Adipocyte (in vitro differentiated cells): ENCODE results near the gene MIF.
"Not testable (repeated sequence)": the region's sequence is repeated elsewhere in the genome, so short reads cannot be mapped to it uniquely, and the experiment has no call there.

Experiments used
- DNase-seq: peaks from one replicate; pipeline ENCODE4 v3.0.0-alpha.2; 2015; ENCODE audit warnings: low read depth
- H3K27me3 ChIP-seq: replicated peaks from 2 replicates; pipeline ENCODE4 v1.7.0; 2013; ENCODE audit warnings: mild to moderate bottlenecking, low read length, moderate library complexity; ENCODE audit not compliant: control insufficient read depth, insufficient read depth
- H3K36me3 ChIP-seq: 2 replicates; pipeline ENCODE4 v1.7.0; 2013; ENCODE audit warnings: low read length, mild to moderate bottlenecking, moderate library complexity; ENCODE audit not compliant: control insufficient read depth, insufficient read depth, severe bottlenecking
- H3K4me1 ChIP-seq: 2 replicates; pipeline ENCODE4 v1.7.0; 2013; ENCODE audit warnings: mild to moderate bottlenecking, low read length, moderate library complexity; ENCODE audit not compliant: control insufficient read depth, insufficient read depth
- H3K4me3 ChIP-seq: 2 replicates; pipeline ENCODE4 v1.7.0; 2013; ENCODE audit warnings: mild to moderate bottlenecking, low read length, moderate library complexity
- H3K9ac ChIP-seq: 2 replicates; pipeline ENCODE4 v1.7.0; 2013; ENCODE audit warnings: mild to moderate bottlenecking, low read length, moderate library complexity
- H3K9me3 ChIP-seq: 2 replicates; pipeline ENCODE4 v1.7.0; 2013; ENCODE audit warnings: mild to moderate bottlenecking, low read length, moderate library complexity; ENCODE audit not compliant: control insufficient read depth

The MIF gene

GRCh38 chr22:23921586-23922201 is 27.5 kb downstream of the MIF start:
- H3K9ac ChIP-seq, H3K4me3 ChIP-seq, H3K4me1 ChIP-seq, H3K27me3 ChIP-seq, H3K36me3 ChIP-seq: not testable (repeated sequence)
- peak; percentile 41 for DNase-seq
- peaks cover 12% of the 10 kb centered on the region for H3K9me3 ChIP-seq

GRCh38 chr22:23922921-23923320 is 28.7 kb downstream of the MIF start:
- no peak overlapping the region for H3K4me3 ChIP-seq
- peaks cover 6% of the 10 kb centered on the region for H3K4me1 ChIP-seq
- no peak overlapping the region for H3K9ac ChIP-seq
- no peaks in the 10 kb centered on the region for H3K27me3 ChIP-seq
- peaks cover 12% of the 10 kb centered on the region for H3K9me3 ChIP-seq
- no peak for DNase-seq
- H3K36me3 ChIP-seq: peaks cover 6% of the 10 kb centered on the region

GRCh38 chr22:23925020-23925606 is 30.9 kb downstream of the MIF start:
- H3K4me3 ChIP-seq: no peak overlapping the region
- peaks cover 12% of the 10 kb centered on the region for H3K9me3 ChIP-seq
- H3K4me1 ChIP-seq: no peaks in the 10 kb centered on the region
- no peak overlapping the region for H3K9ac ChIP-seq
- DNase-seq: no peak
- peaks cover 6% of the 10 kb centered on the region for H3K36me3 ChIP-seq
- H3K27me3 ChIP-seq: no peaks in the 10 kb centered on the region

GRCh38 chr22:23926561-23926960 is 32.4 kb downstream of the MIF start:
- Histone ChIP-seq H3K4me3 (no peak overlapping the region), H3K9ac (no peak overlapping the region), H3K27me3 (no peaks in the 10 kb centered on the region), H3K4me1 (no peaks in the 10 kb centered on the region), H3K9me3 (peaks cover 12% of the 10 kb centered on the region), H3K36me3 (peaks cover 6% of the 10 kb centered on the region)
- no peak for DNase-seq

GRCh38 chr22:23938328-23939016 is 44.3 kb downstream of the MIF start:
- H3K4me3 ChIP-seq: no peak overlapping the region
- no peaks in the 10 kb centered on the region for H3K27me3 ChIP-seq
- no peaks in the 10 kb centered on the region for H3K4me1 ChIP-seq
- H3K36me3 ChIP-seq: no peaks in the 10 kb centered on the region
- no peaks in the 10 kb centered on the region for H3K9me3 ChIP-seq
- no peak for DNase-seq
- no peak overlapping the region for H3K9ac ChIP-seq

- no peak overlapping the region for H3K4me3 ChIP-seq
- H3K9ac ChIP-seq: no peak overlapping the region
- H3K9me3 ChIP-seq: no peaks in the 10 kb centered on the region
- no peak for DNase-seq
- H3K4me1 ChIP-seq: no peaks in the 10 kb centered on the region
- H3K27me3 ChIP-seq: no peaks in the 10 kb centered on the region
- no peaks in the 10 kb centered on the region for H3K36me3 ChIP-seq
Measured at GRCh38 chr22:23939017-23939357, 44.8 kb downstream of the MIF start.

GRCh38 chr22:23940166-23940565 is 46.0 kb downstream of the MIF start:
- not testable (repeated sequence) for H3K9me3 ChIP-seq, H3K4me1 ChIP-seq, DNase-seq, H3K9ac ChIP-seq, H3K36me3 ChIP-seq, H3K4me3 ChIP-seq, H3K27me3 ChIP-seq
